ENCODE data around the gene DOK3.
A peak's percentile ranks its signal among the peaks of the same experiment; 100 is the strongest.

The DOK3 gene, protein sequence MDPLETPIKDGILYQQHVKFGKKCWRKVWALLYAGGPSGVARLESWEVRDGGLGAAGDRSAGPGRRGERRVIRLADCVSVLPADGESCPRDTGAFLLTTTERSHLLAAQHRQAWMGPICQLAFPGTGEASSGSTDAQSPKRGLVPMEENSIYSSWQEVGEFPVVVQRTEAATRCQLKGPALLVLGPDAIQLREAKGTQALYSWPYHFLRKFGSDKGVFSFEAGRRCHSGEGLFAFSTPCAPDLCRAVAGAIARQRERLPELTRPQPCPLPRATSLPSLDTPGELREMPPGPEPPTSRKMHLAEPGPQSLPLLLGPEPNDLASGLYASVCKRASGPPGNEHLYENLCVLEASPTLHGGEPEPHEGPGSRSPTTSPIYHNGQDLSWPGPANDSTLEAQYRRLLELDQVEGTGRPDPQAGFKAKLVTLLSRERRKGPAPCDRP

GRCh38 chr5:177509381-177509951 is at the start of gene DOK3:
TSS of gene DOK3 (minus strand) at chr5:177509826. CDS start at chr5:177509540, 286 bp downstream.
- H3K4me3 ChIP-seq (ENCODE audit: low read depth in 1 of 2, low read length in 2 of 2): peak within 1 kb of the TSS; percentile 45 to 53
- peak within 1 kb of the TSS; percentile 74 for H3K27ac ChIP-seq (ENCODE audit: low read length)
- H3K36me3 ChIP-seq (ENCODE audit: control insufficient read depth in 1 of 2, insufficient read depth in 2 of 2, low read length in 2 of 2): peaks cover 21 to 50% of the 10 kb centered on the region in 2 donors
- no peaks in the 10 kb centered on the region for H3K9me3 ChIP-seq (ENCODE audit: control insufficient read depth in 1 of 2, low read length in 2 of 2)
- no peaks in the 10 kb centered on the region for H3K27me3 ChIP-seq (ENCODE audit: low read depth, low read length)
- H3K4me1 ChIP-seq (ENCODE audit: control insufficient read depth in 1 of 2, insufficient read depth in 2 of 2, low read length in 2 of 2): peaks cover 0 to under 1% of the 10 kb centered on the region in 2 donors

- H3K4me1 ChIP-seq (ENCODE audit: control insufficient read depth in 1 of 2, insufficient read depth in 2 of 2, low read length in 2 of 2): peaks cover 5 to 9% of the 10 kb centered on the region in 2 donors
- no peak overlapping the region for H3K27ac ChIP-seq (ENCODE audit: low read length)
- no peaks in the 10 kb centered on the region for H3K9me3 ChIP-seq (ENCODE audit: control insufficient read depth in 1 of 2, low read length in 2 of 2)
- H3K27me3 ChIP-seq (ENCODE audit: low read depth, low read length): no peaks in the 10 kb centered on the region
- H3K4me3 ChIP-seq (ENCODE audit: low read depth in 1 of 2, low read length in 2 of 2): no peak overlapping the region
- H3K36me3 ChIP-seq (ENCODE audit: control insufficient read depth in 1 of 2, insufficient read depth in 2 of 2, low read length in 2 of 2): no peaks in the 10 kb centered on the region
These were observed 48.2 kb upstream of the DOK3 start for GRCh38 chr5:177557796-177558195.

DNA sequence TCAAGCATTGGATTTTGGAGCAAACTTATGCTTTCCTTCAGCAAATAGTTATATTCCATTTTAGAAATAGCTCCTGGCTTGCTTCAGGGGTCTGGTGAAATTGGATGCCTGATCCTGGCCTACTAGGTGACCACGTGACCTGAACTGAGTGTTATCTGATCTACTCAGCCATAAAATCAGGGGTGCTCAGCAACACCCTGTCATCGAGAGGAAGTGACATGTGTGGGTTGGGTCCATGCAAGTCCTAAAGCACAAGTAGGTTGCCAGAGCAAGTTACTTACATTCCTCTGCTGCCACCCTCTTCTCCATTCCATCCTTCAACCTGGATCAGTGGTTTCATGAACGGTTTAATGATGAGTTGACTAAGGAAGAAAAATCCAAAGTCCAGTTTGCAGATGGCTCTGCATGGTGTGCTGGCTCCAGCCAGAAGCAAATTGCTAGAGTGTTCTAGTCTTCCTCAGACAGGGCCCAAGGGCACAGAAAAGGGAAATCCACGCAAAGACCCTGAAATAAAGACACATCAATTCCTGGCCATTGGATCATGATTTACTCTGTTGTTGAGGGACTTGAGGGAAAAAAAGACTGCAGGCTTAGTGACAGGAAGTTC is 47.5 kb upstream of the DOK3 start:
- no peaks in the 10 kb centered on the region for H3K36me3 ChIP-seq (ENCODE audit: control insufficient read depth in 1 of 2, insufficient read depth in 2 of 2, low read length in 2 of 2)
- H3K9me3 ChIP-seq (ENCODE audit: control insufficient read depth in 1 of 2, low read length in 2 of 2): no peaks in the 10 kb centered on the region
- H3K4me1 ChIP-seq (ENCODE audit: control insufficient read depth in 1 of 2, insufficient read depth in 2 of 2, low read length in 2 of 2): peaks cover 9 to 15% of the 10 kb centered on the region in 2 donors
- H3K4me3 ChIP-seq (ENCODE audit: low read depth in 1 of 2, low read length in 2 of 2): no peak overlapping the region
- no peak overlapping the region for H3K27ac ChIP-seq (ENCODE audit: low read length)
- no peaks in the 10 kb centered on the region for H3K27me3 ChIP-seq (ENCODE audit: low read depth, low read length)

GRCh38 chr5:177555665-177556064 is 46.0 kb upstream of the DOK3 start:
- no peaks in the 10 kb centered on the region for H3K36me3 ChIP-seq (ENCODE audit: control insufficient read depth in 1 of 2, insufficient read depth in 2 of 2, low read length in 2 of 2)
- H3K27ac ChIP-seq (ENCODE audit: low read length): no peak overlapping the region
- H3K9me3 ChIP-seq (ENCODE audit: control insufficient read depth in 1 of 2, low read length in 2 of 2): no peaks in the 10 kb centered on the region
- no peak overlapping the region for H3K4me3 ChIP-seq (ENCODE audit: low read depth in 1 of 2, low read length in 2 of 2)
- H3K4me1 ChIP-seq (ENCODE audit: control insufficient read depth in 1 of 2, insufficient read depth in 2 of 2, low read length in 2 of 2): peaks cover 9 to 18% of the 10 kb centered on the region in 2 donors
- H3K27me3 ChIP-seq (ENCODE audit: low read depth, low read length): no peaks in the 10 kb centered on the region

DNA sequence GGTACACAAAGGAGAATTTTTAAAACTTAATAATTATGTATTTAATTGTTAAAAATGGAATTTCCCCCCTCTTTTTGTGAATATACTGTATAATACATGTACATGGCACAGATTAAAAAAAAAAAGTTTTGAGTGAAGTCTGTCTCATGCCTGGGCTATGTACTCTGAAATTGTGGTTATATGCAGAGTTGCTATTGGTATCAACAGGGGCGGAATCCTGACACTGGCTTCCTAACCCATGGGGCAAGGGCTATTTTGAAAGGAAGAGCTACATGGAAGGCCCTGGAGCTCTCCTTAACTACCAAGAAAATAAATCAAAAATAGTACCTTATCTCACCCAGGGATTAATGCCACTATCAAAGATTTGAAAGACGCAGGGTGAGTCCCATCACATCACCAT is 45.6 kb upstream of the DOK3 start:
- Histone ChIP-seq H3K27me3 (ENCODE audit: low read depth, low read length) (no peaks in the 10 kb centered on the region), H3K36me3 (ENCODE audit: control insufficient read depth in 1 of 2, insufficient read depth in 2 of 2, low read length in 2 of 2) (peaks cover 0 to 3% of the 10 kb centered on the region in 2 donors), H3K4me1 (ENCODE audit: control insufficient read depth in 1 of 2, insufficient read depth in 2 of 2, low read length in 2 of 2) (peaks cover 9 to 18% of the 10 kb centered on the region in 2 donors), H3K27ac (ENCODE audit: low read length) (no peak overlapping the region), H3K9me3 (ENCODE audit: control insufficient read depth in 1 of 2, low read length in 2 of 2) (no peaks in the 10 kb centered on the region), H3K4me3 (ENCODE audit: low read depth in 1 of 2, low read length in 2 of 2) (peak overlapping the region; percentile 62 to 77)

GRCh38 chr5:177554474-177555111 is 45.0 kb upstream of the DOK3 start, which contains the start of gene FAM193B:
TSS of gene FAM193B (minus strand) at chr5:177554563. CDS start at chr5:177554458, 105 bp downstream.
- H3K36me3 ChIP-seq (ENCODE audit: control insufficient read depth in 1 of 2, insufficient read depth in 2 of 2, low read length in 2 of 2): peaks cover 0 to 4% of the 10 kb centered on the region in 2 donors
- no peaks in the 10 kb centered on the region for H3K27me3 ChIP-seq (ENCODE audit: low read depth, low read length)
- peaks cover 9 to 18% of the 10 kb centered on the region in 2 donors for H3K4me1 ChIP-seq (ENCODE audit: control insufficient read depth in 1 of 2, insufficient read depth in 2 of 2, low read length in 2 of 2)
- H3K9me3 ChIP-seq (ENCODE audit: control insufficient read depth in 1 of 2, low read length in 2 of 2): no peaks in the 10 kb centered on the region
- peak within 1 kb of the TSS; percentile 58 for H3K27ac ChIP-seq (ENCODE audit: low read length)
- peak within 1 kb of the TSS; percentile 76 to 81 for H3K4me3 ChIP-seq (ENCODE audit: low read depth in 1 of 2, low read length in 2 of 2)

- Histone ChIP-seq H3K9me3 (ENCODE audit: control insufficient read depth in 1 of 2, low read length in 2 of 2) (no peaks in the 10 kb centered on the region), H3K27me3 (ENCODE audit: low read depth, low read length) (no peaks in the 10 kb centered on the region), H3K36me3 (ENCODE audit: control insufficient read depth in 1 of 2, insufficient read depth in 2 of 2, low read length in 2 of 2) (peaks cover 0 to 4% of the 10 kb centered on the region in 2 donors), H3K27ac (ENCODE audit: low read length) (peak overlapping the region; percentile 11), H3K4me1 (ENCODE audit: control insufficient read depth in 1 of 2, insufficient read depth in 2 of 2, low read length in 2 of 2) (peaks cover 9 to 19% of the 10 kb centered on the region in 2 donors), H3K4me3 (ENCODE audit: low read depth in 1 of 2, low read length in 2 of 2) (peak overlapping the region; percentile 76 to 81)
These were observed 44.2 kb upstream of the DOK3 start for GRCh38 chr5:177553671-177554429.

GRCh38 chr5:177552839-177553455 is 43.3 kb upstream of the DOK3 start:
- Histone ChIP-seq H3K4me3 (ENCODE audit: low read depth in 1 of 2, low read length in 2 of 2) (peak overlapping the region; percentile 76 to 81), H3K36me3 (ENCODE audit: control insufficient read depth in 1 of 2, insufficient read depth in 2 of 2, low read length in 2 of 2) (peaks cover 0 to 4% of the 10 kb centered on the region in 2 donors), H3K27ac (ENCODE audit: low read length) (peak overlapping the region; percentile 11), H3K4me1 (ENCODE audit: control insufficient read depth in 1 of 2, insufficient read depth in 2 of 2, low read length in 2 of 2) (peaks cover 10 to 28% of the 10 kb centered on the region in 2 donors), H3K27me3 (ENCODE audit: low read depth, low read length) (no peaks in the 10 kb centered on the region), H3K9me3 (ENCODE audit: control insufficient read depth in 1 of 2, low read length in 2 of 2) (no peaks in the 10 kb centered on the region)

GRCh38 chr5:177550122-177550521 is 40.5 kb upstream of the DOK3 start:
- Histone ChIP-seq H3K27ac (ENCODE audit: low read length) (no peak overlapping the region), H3K27me3 (ENCODE audit: low read depth, low read length) (no peaks in the 10 kb centered on the region), H3K4me3 (ENCODE audit: low read depth in 1 of 2, low read length in 2 of 2) (no peak overlapping the region), H3K4me1 (ENCODE audit: control insufficient read depth in 1 of 2, insufficient read depth in 2 of 2, low read length in 2 of 2) (peaks cover 22 to 39% of the 10 kb centered on the region in 2 donors), H3K9me3 (ENCODE audit: control insufficient read depth in 1 of 2, low read length in 2 of 2) (no peaks in the 10 kb centered on the region), H3K36me3 (ENCODE audit: control insufficient read depth in 1 of 2, insufficient read depth in 2 of 2, low read length in 2 of 2) (peaks cover 4 to 5% of the 10 kb centered on the region in 2 donors)

DNA sequence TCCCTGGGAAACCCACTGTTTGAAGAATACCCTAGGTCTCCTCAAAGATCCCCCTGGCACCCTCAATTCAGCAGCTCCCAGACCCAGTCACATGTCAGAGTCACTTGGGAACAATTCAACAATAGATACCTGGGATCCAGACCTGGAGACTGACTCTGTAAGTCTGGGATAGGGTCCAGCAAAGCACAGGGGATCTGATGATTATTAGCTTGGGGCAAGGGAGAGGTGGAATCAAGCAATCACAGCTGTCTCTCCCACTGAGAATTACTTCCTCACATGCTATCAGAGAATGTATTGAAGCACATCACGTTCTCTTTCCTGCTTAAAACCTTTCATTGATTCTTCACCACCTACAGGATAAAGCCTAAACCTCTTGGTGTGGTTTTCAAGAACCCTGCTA is 38.9 kb upstream of the DOK3 start:
- no peak overlapping the region for H3K27ac ChIP-seq (ENCODE audit: low read length)
- H3K36me3 ChIP-seq (ENCODE audit: control insufficient read depth in 1 of 2, insufficient read depth in 2 of 2, low read length in 2 of 2): peaks cover 4 to 5% of the 10 kb centered on the region in 2 donors
- no peaks in the 10 kb centered on the region for H3K9me3 ChIP-seq (ENCODE audit: control insufficient read depth in 1 of 2, low read length in 2 of 2)
- H3K27me3 ChIP-seq (ENCODE audit: low read depth, low read length): no peaks in the 10 kb centered on the region
- H3K4me1 ChIP-seq (ENCODE audit: control insufficient read depth in 1 of 2, insufficient read depth in 2 of 2, low read length in 2 of 2): peaks cover 24 to 50% of the 10 kb centered on the region in 2 donors
- no peak overlapping the region for H3K4me3 ChIP-seq (ENCODE audit: low read depth in 1 of 2, low read length in 2 of 2)

Data from muscle layer of duodenum (tissue), 2 donors.